NCI-H1417 treated with DMSO at 0.1 percent for 48 hours (cell line): ENCODE measurements around the gene KASH5.
"Not testable (repeated sequence)": the region's sequence is repeated elsewhere in the genome, so short reads cannot be mapped to it uniquely, and the experiment has no call there.

Experiments used
- DNase-seq: peaks from one replicate; lab custom pipeline; 2025; lab: John Stamatoyannopoulos, UW

The KASH5 gene

DNA sequence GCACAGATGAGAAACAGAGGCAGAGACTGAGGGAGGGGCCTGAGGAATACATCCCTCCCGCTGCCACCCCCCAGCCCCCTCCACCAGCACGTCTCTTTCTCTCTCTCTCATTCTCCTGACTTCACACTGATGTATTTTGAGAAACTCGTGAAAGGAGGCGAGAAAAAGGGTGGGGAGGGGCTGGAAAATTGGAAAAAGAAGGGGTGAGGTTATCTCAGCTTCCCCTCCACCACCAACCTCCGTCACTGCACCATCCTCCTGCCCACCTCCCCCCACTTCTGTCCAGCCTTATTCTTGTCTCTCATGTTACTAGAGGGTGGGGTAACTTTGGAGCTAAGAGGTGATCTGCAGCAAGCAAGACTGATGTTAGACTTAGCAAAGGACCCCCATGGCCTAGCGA is 51.8 kb downstream of the KASH5 start:
- no peak for DNase-seq

DNA sequence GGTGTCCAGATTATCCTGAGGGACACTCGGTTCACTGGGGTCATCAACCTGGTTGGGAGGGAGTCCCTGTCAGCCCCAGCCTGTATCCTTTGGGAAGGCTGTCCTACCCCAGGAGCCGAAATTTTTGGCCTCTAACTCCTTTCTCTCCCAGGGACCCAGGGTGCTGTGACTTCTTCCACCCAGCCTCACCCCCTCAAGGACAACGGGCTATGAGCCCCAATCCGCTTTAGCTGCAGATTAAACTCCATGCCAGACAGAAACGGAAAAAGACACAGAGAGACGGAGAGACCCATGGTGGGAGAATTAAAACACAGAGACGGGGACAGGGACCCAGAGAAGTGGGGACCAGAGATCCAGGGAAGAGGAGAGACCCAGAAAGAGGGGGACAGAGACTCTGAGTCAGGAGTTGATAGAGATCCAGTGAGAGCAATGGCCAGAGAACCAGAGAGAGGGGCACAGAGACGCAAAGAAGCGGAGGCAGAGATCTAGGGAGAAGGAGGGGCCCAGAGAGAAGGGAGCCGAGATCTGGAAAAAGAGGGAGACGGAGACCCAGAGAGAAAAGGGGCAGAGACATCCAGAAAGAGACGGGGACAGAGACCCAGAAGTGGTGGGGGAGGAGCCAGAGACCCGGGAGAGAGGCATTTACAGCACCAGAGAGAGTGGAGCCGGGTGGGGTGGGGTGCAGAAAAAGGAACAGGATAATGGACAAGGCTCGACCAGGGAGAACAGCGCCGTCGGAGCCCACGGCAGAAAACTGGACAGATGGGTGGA is 52.6 kb downstream of the KASH5 start:
- no peak for DNase-seq

DNA sequence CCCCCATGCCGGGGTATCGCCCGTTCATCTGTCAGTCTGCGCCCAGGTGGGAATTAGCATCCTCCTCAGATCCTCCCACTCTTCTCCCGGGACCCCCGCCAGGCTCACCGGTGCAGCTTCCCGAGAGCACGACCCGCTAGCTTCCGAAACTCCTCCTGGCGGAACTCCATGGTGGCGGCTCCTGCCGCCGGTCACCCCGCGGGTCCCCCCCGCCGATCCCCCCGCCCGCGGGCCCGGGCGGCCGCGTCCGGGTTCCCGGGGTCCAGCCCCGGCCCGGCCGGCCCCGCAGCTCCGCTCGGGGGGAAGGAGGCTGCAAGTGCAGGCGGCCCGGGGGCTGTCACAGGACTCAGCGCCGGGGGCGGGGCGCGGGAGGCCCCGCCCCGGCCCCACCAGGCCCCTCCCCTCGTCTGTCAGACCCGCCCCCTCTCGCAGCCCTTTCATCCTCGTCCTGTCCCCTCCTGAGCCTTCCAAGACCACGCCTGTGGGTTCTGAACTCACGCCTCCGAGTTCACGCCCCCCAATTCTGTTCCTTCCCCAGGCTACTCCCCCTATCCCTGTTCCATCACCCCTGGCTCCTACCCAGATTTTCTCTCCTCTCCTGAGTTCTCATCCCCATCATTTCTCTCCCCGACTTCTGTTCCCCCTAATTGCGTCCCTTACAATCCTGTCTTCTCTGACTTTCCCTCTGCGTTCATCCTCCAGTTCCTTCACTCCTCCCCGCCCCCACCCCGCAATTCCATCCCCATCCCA is 53.3 kb downstream of the KASH5 start, which contains the start of gene SLC17A7:
Gene SLC17A7, minus strand, starts transcription at position 318 of the 750 bp plus-strand sequence. Its CDS starts 148 bp downstream, at position 170.
- no peak for DNase-seq

DNA sequence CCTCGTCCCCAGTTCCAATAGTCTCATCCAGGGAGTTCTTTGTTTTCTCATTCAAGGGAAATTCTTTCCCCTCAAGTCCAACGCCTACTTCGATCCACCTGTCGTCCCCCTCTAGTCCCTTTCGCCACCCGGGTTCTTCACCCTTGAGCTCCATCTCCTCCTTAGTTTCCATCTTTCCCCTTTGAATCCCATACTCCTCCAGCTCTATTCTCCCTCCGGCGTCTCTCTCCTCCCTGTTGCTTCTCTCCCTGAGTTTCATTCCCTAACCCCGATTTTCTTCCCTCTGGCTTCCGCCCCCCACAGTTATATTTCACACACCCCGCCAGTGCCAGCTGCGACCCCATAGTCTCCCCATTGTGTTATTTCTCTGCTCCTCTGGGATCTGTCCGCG is 53.9 kb downstream of the KASH5 start:
- no peak for DNase-seq

DNA sequence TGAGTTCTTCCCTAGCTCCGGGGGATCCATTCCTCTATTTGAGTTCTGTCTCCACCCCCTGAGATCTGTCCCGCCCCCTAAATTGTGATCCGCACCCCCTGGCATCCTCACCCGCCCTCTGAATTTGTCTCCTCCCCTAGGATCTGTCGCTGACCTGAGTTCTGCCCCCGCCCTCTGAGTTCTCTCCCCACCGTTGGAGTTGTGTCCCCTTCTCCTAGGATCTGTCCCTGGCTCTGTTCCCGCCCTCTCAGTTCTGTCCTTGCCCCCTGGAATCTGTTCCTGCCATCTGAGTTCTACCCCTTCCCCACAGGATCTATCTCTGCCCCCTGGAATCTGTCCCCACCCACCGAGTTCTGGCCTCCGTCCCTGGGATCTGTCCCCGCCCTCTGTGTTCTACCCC is 54.3 kb downstream of the KASH5 start:
- DNase-seq = no peak

DNA sequence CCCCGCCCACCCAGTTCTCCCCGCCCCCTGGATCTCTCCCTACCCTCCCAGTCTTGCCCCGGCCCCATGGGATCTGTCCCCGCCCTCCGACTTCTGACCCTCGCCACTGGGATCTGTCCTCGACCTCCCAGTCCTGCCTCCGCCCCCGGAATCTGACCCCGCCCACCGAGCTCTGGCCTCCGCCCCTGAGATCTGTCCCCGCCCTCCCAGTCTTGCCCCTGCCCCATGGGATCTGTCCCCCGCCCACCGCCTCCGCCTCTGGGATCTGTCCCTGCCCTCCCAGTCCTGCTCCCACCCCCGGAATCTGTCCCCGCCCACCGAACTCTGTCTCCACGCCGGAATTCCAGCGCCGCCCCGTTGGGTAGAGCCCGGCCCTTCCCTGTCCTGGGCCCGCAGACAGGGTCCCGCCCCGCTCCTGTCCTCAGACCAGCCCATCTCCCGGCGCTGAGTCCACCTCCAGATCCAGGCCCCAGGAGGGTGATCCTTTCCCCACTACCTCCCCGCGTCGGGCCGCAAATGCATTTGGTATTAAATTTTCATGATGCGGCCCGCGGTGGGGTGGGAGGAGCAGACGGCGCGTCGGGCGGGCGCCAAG is 54.8 kb downstream of the KASH5 start:
- no peak for DNase-seq

DNA sequence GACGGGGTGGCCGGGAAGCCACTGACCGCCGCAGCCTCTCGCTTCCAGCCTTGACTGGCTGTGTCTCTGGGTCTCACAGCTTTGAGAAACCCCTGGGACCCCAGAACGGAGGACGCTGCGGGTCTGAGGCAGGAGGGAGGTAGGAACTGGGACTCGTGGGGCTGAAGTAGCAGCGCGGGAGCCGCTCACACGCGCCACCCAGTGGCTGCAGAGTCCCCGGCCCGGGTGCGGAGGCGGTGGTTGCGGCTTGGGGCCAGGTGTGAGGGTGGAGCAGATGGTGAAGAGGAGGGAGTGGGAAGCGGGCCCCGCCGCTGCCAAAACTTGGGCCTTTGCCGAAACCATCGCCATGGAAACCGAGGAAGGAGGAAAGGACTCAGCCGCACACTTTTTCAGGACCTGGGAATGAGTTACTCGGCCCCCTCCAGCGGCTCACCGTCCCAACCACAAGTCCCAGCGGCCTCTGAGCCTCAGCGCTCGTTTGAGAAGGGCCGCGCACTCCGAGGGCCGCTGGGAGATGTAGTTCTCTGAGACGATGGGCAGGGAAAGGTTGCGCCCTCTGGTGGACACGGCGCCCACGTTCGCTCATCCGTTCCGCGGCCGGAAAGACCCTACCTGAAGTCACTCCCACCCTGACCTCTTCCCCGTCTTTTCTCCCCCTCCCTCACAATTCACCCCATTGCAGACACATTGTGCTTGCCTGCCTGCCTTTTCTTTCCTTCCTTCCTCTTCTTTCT is 55.5 kb downstream of the KASH5 start:
- DNase-seq = peak; percentile 77

DNA sequence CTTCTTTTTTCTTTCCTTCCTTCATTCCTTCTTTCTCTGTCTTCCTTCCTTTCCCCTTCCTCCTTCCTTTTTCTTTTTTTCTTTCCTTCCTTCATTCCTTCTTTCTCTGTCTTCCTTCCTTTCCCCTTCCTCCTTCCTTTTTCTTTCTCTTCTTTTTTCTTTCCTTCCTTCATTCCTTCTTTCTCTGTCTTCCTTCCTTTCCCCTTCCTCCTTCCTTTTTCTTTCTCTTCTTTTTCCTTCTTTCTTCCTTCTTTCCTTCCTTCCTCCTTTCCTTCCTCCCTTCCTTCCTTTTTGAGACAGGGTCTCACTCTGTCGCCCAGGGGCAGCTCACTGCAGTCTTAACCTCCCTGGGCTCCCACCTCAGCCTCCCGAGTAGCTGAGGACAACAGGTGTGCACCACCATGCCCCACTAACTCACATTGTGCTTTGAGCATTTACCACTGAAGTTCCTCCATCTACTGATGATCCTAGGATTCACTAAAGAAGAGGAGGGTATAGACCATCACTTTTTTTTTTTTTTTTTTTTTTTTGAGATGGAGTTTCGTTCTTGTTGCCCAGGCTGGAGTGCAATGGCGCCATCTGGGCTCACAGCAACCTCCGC is 56.2 kb downstream of the KASH5 start:
- DNase-seq = not testable (repeated sequence)

DNA sequence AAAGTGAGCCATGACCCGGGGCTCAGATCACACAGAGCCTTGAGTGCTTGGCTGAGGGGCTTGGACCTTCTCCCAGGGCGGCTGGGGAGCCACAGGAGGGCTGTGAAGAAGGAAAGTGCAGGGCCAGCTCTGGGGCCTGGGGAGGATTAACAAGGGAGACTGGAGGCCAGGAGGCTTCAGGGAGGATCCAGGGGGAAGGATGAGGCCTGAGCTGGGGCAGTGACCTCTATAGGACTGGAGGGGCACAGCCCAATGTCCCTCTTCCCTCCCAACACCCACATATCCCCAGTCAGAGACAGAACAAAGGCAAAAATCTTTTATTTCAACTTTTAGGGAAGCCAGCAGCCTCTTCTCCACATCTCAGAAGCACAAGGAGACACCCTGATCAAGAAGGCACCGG is 57.9 kb downstream of the KASH5 start:
- no peak for DNase-seq

DNA sequence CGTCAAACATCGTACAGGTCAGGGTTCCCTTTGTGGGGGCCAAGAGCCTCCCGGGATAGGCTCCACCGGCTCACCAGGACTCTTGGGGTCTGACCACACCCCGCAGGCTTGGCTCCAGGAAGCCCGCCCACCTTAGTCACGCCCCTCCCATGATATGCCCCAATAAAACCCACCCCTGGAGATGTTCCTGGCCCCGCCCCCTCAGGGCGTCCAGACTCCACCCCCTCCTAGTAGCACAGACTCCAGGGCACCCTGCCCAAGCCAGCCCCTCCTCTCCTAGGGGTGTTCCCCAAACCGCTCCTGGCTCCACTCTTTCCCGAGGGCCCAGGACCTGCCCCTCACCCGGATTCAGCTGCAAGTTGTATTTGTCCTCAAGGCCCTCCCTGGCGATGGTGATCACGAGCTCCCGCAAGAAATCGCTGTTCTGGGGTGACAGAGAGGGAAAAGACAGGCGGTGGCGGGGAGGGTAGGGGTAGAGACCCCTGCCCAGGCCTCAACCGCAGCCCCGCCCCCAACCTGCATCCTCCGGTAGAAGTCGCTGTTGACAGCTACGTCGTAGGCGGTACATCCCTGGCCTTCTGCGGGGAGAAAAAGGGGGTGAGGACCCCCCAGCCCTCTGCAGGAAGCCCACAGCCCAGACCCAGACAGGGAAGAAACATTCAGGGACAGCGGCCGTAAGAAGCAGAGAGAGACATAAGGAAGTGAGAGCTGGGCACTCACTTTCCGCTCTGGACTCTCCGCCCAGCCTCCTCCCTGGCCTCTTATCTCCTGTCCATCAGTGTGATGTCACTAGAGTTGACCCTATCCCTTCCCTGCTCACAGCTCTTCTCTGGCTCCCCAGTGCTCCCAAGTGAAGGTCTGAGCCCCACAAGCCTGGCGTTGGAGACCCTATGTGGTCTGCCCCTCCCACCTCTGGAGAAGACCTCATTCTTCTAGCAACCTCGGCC is 59.7 kb downstream of the KASH5 start:
- DNase-seq = no peak

DNA sequence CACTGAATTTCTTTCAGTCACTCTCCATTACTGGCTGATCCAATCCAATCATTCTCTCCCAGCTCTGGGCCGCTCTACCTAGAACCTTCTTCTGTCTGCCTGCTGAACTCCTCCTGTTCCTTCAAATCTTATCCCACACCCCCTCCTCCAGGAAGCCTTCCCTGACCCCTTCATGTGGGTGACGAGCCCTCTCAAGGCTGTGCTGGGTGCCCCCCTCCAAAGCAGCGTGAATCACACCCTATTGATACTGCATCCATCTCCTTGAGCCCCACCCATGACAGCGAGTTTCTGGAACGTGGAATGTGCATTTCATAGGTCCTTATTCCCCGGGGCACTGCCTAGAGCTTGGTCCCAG is 60.4 kb downstream of the KASH5 start:
- DNase-seq = no peak

DNA sequence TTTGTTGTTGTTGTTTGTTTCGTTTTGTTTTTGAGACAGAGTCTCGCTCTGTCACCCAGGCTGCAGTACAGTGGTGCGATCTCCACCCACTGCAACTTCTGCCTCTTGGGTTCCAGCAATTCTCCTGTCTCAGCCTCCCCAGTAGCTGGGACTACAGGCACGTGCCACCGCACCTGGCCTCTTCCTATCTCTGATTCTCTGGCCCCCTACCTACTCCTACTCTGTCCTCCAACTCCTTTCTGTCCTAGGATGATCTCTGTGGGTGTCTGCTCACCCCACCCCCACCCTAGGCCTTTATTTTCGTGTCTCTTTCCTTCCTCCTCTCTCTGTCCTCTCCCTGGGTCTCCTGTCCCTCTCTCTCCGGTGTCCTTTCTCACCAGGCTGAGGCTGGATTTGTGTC is 62.4 kb downstream of the KASH5 start:
- no peak for DNase-seq

DNA sequence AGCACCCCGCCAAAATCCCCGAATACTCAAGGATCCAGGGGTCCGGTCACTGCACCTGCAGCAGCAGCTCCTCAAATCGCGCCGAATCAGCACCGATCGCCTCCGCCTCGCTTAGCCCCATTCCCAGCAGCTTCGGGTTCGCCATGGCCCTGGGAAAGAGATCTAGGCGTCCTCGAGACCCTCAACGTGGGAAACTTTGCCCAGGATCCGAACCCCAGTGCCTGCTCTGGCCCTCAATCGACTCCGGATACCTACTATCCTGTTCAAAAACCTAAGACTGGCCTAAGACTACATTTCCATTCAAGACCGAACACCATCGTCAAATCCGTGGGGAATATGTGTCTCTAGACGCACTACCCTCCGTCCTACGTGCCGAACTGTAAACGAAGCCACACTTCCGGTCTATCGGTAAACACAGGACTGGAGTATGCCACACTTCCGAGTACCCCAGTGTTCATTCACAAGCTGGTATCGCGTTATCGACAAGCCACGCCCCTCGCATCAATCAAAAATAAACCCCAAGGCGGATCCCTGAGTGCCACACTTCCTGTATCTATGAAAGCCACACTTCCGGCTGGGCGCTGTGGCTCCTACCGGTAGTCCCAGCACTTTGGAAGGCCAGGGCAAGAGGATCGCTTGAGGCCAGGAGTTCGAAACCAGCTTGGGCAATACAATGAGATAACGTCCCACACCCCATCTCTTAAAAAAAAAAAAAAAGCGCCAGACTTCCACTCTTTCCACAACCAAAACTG is 63.6 kb downstream of the KASH5 start, which contains the start of gene PIH1D1:
Gene PIH1D1, minus strand, starts transcription at position 385 of the 752 bp plus-strand sequence. Its CDS starts 240 bp downstream, at position 145.
- peak; percentile 93 for DNase-seq

DNA sequence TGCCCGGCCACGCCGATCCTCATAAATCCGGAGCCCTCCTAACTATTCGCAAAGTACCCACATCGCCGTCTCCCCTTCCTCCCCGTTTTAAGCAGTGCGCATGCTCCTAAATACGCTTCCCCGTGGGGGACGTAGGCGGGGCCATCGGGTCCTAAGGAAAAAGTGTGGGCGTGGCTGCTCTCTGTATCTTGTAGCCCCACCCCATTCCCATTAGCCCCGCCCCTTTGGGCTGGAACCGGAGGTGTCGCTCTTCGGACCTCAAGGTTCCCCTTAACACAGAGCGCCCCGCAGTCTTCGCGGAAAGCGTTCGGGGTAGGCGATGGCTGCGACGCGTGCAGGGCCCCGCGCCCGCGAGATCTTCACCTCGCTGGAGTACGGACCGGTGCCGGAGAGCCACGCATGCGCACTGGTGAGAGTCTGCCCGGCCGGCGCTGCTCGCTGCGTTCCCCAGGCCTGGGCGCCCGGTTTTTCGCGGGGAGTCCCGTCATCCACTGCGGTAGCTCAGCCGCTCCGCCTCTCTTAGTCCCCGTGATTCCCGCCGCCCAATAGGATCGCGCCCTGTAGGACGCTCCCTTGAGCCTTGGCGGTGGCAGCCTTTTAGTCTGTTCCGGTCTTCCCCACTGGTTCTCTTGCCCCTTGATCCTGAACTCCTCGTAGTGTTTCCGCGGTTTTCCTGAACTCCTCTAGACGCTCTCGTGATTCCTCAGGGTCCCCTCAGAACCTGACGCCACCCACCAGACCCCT is 65.1 kb downstream of the KASH5 start, which contains the start of gene ALDH16A1:
Gene ALDH16A1, plus strand, starts transcription at position 213 of the 744 bp plus-strand sequence. Its CDS starts 107 bp downstream, at position 320.
- DNase-seq = peak; percentile 94

DNA sequence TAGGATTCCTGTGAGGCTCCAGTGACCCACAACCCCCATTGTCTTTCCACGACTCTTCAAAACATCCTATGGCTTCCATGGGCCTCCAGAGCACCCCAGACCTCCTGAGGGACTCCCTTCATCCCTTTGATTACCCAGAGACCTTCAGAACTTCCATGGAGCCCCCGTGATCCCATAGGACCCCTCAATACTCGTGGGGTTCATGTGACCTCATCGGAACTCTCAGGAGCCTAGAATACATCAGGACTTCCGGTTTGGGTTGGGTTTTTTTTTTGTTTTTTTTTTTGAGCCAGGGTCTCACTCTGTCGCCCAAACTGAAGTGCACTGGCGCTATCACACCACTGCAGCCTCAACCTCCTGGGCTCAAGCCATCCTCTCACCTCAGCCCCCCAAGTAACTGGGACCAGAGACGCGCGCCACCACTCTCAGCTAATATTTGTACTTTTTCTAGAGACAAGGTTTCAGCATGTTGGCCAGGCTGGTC is 65.8 kb downstream of the KASH5 start:
- DNase-seq = no peak

DNA sequence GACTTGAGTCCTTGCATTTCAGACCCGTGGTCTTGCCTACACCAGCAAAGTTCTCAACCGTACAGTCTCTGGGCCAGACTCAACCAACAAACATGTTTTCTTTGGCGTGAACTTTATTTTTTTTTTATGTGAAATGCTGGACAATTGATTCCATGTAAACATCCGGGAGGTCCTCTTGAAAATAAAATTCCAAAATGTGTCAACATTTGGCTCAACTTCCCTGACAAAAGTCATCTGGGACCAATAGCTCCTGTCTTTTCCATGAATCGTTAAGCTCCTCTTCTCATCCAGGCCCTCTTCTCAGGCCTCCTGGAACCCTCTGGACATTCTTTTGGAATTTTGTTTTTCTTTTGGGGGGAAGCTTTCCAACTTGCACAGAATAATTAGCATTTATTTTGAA is 67.7 kb downstream of the KASH5 start:
- DNase-seq = no peak

DNA sequence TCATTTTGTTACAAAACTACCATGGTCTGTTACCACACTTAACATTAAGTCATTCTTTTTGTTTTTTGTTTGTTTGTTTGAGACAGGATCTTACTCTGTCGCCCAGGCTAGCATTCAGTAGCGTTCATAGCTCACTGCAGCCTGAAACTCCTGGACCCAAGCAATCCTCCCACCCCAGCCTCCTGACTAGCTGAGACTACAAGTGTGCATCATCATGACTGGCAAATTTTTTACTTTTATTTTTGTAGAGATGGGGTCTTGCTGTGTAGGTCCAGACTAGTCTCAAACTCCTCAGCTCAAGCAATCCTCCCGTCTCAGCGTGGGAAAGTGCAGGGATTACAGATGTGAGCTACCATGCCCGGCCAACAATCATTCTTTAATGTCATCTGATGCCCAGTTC is 68.3 kb downstream of the KASH5 start:
- DNase-seq = no peak

DNA sequence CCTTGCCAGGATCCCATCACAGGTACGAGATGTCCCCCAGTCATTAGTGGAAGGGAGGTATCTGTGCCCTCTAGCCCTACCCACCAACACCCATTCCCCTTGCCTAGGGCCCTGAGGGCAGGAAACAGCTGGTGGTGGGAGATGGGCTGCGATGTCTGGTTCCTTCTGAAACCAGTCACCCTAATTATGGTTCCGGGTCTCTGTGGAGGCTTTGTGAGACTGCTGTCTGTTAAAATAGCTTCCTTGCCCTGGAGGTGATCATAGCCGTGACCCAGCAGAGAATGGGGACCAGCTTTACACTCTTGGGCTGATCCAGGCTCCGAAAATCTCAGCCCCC is 70.5 kb downstream of the KASH5 start:
- DNase-seq = no peak

DNA sequence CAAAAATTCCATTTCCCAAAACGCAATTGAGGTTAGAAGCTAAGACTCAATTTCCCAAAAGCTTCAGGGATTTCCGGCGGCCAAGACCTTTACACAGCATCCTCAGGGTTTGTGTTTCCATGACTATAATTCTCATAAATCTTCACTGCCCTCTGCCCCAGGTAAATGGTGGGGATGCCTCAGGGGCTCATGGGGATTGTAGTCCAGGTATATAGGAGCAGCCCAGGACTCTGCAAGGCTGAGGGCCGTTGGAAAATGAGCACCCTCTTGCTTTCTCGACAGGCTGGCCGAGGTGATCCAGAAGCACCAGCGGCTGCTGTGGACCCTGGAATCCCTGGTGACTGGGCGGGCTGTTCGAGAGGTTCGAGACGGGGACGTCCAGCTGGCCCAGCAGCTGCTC is 71.3 kb downstream of the KASH5 start:
- DNase-seq = no peak
